ENCODE results near the gene FBXO10.
"Not testable (repeated sequence)": the region's sequence is repeated elsewhere in the genome, so short reads cannot be mapped to it uniquely, and the experiment has no call there.

The FBXO10 gene

GRCh38 chr9:37549527-37549926 is 26.7 kb downstream of the FBXO10 start:
- DNase-seq = no peak

- no peak for DNase-seq
These were observed 28.8 kb downstream of the FBXO10 start for GRCh38 chr9:37547328-37547878.

- no peak for DNase-seq
These were observed 32.7 kb downstream of the FBXO10 start for GRCh38 chr9:37543468-37543867.

GRCh38 chr9:37542895-37543294 is 33.3 kb downstream of the FBXO10 start:
- no peak for DNase-seq

- no peak for DNase-seq
These were observed 33.7 kb downstream of the FBXO10 start for GRCh38 chr9:37542488-37542887.

GRCh38 chr9:37541465-37541864 is 34.7 kb downstream of the FBXO10 start:
- DNase-seq = no peak

- no peak for DNase-seq
These were observed 35.5 kb downstream of the FBXO10 start for GRCh38 chr9:37540634-37541033.

GRCh38 chr9:37539634-37540033 is 36.5 kb downstream of the FBXO10 start:
- no peak for DNase-seq

GRCh38 chr9:37538099-37538498 is 38.1 kb downstream of the FBXO10 start:
- no peak for DNase-seq

GRCh38 chr9:37534901-37535300 is 41.3 kb downstream of the FBXO10 start:
- DNase-seq = no peak

GRCh38 chr9:37534412-37534811 is 41.8 kb downstream of the FBXO10 start:
- DNase-seq = no peak

- DNase-seq = no peak
These were observed 44.5 kb downstream of the FBXO10 start for GRCh38 chr9:37531699-37532098.

- DNase-seq = no peak
These were observed 47.3 kb downstream of the FBXO10 start for GRCh38 chr9:37528652-37529471.

- DNase-seq = no peak
These were observed 52.3 kb downstream of the FBXO10 start for GRCh38 chr9:37523916-37524315.

GRCh38 chr9:37522971-37523370 is 53.2 kb downstream of the FBXO10 start:
- no peak for DNase-seq

GRCh38 chr9:37521111-37521510 is 55.1 kb downstream of the FBXO10 start:
- DNase-seq = no peak

- DNase-seq = no peak
These were observed 55.5 kb downstream of the FBXO10 start for GRCh38 chr9:37520641-37521040.

GRCh38 chr9:37517923-37518322 is 58.3 kb downstream of the FBXO10 start:
- DNase-seq = no peak

- no peak for DNase-seq
These were observed 60.4 kb downstream of the FBXO10 start for GRCh38 chr9:37515620-37516258.

GRCh38 chr9:37514999-37515398 is 61.2 kb downstream of the FBXO10 start:
- DNase-seq = no peak

- not testable (repeated sequence) for DNase-seq
These were observed 61.8 kb downstream of the FBXO10 start for GRCh38 chr9:37514415-37514814.

GRCh38 chr9:37512437-37512836 is 63.7 kb downstream of the FBXO10 start:
- no peak for DNase-seq

GRCh38 chr9:37511016-37512010 is 64.9 kb downstream of the FBXO10 start:
- no peak for DNase-seq

Data from COR-L47 (cell line).